Stimulated activated CD8-positive, alpha-beta memory T cell treated with anti-CD3 and anti-CD28 coated beads, Interleukin-7, amount 100 ng/mL, for 1 hour (primary cell): ENCODE measurements around the gene MAPK4.

Experiments used
- DNase-seq, 2 donors: peaks; one replicate each; pipeline ENCODE4 v3.0.0-alpha.2; 2020; ENCODE audit warnings: low read depth in 2 of 2

The MAPK4 gene

GRCh38 chr18:50653402-50654093, 93.7 kb downstream of the MAPK4 start:
- DNase-seq = no peak

GRCh38 chr18:50654211-50654610, 94.3 kb downstream of the MAPK4 start:
- DNase-seq = no peak

- DNase-seq = no peak
Observed at GRCh38 chr18:50654658-50655550, 95.0 kb downstream of the MAPK4 start.

- no peak for DNase-seq
Observed at GRCh38 chr18:50656396-50656795, 96.5 kb downstream of the MAPK4 start.

- DNase-seq = no peak
Observed at GRCh38 chr18:50656841-50657470, 97.1 kb downstream of the MAPK4 start.

- DNase-seq = no peak
Observed at GRCh38 chr18:50658601-50659000, 98.7 kb downstream of the MAPK4 start.

- no peak for DNase-seq
Observed at GRCh38 chr18:50659091-50660003, 99.5 kb downstream of the MAPK4 start.

- no peak for DNase-seq
Observed at GRCh38 chr18:50661013-50661412, 101.1 kb downstream of the MAPK4 start.

GRCh38 chr18:50662177-50662576, 102.3 kb downstream of the MAPK4 start:
- DNase-seq = no peak

- no peak for DNase-seq
Observed at GRCh38 chr18:50662775-50663383, 103.0 kb downstream of the MAPK4 start.

- no peak for DNase-seq
Observed at GRCh38 chr18:50663626-50664441, 103.9 kb downstream of the MAPK4 start.

- no peak for DNase-seq
Observed at GRCh38 chr18:50665015-50665414, 105.1 kb downstream of the MAPK4 start.

GRCh38 chr18:50665519-50665918, 105.6 kb downstream of the MAPK4 start:
- DNase-seq = no peak

GRCh38 chr18:50666536-50666935, 106.6 kb downstream of the MAPK4 start:
- no peak for DNase-seq

GRCh38 chr18:50671376-50671775, 111.5 kb downstream of the MAPK4 start:
- no peak for DNase-seq

- DNase-seq = no peak
Observed at GRCh38 chr18:50674307-50674980, 114.6 kb downstream of the MAPK4 start.

- DNase-seq = no peak
Observed at GRCh38 chr18:50675043-50675442, 115.2 kb downstream of the MAPK4 start.

GRCh38 chr18:50678651-50679050, 118.8 kb downstream of the MAPK4 start:
- DNase-seq = no peak

- DNase-seq = no peak
Observed at GRCh38 chr18:50679056-50679455, 119.2 kb downstream of the MAPK4 start.

GRCh38 chr18:50679656-50680055, 119.8 kb downstream of the MAPK4 start:
- DNase-seq = no peak
